T47D (cell line): Measurements from ENCODE around the gene BEGAIN.

Experiments
- DNase-seq, 2 experiments: peaks; one replicate each; pipeline versions ENCODE4 v3.0.0 to v3.0.0-alpha.2; 2011 to 2012; ENCODE audit warnings: low read depth in 1 of 2, low spot score in 1 of 2
- JUND ChIP-seq: IDR thresholded peaks from 2 replicates; pipeline ENCODE4 v1.6.1; 2012; ENCODE audit warnings: low read depth
- in situ Hi-C: cut with HindIII; loops from 2 replicates; pipeline ENCODE4 v1.10.0; 2016; ENCODE audit warnings: low sequenced_read_pairs, low pct_unique_long_range_greater_than_20kb

BEGAIN gene

DNA sequence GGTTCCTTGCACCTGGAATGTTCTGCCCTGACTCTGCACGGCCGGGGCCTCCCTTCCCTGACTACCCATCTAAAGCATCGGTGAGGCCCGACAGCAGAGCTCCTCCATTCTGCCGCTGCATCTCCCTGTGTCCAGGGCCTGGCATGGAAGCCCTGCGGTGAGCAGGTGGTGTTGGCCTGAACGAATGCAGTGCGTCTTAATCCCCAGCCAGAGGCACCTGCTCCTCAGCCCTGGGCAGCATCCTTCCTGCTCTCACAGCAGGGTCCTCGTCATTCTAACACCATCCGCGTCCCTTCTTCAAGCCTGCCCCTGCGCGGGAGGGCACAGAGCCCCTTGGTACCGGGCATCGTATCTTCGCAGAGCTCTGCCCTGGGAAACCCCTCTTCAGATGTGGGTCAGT, 15.4 kb downstream of the BEGAIN start:
- no peak for DNase-seq
- in situ Hi-C loops: no loop called here
- no peak for TF ChIP-seq JUND

GRCh38 chr14:100570726-100571454, 16.3 kb downstream of the BEGAIN start:
- TF ChIP-seq JUND: no peak
- in situ Hi-C loops: no loop called here
- DNase-seq: no peak

GRCh38 chr14:100569734-100570286, 17.4 kb downstream of the BEGAIN start:
- TF ChIP-seq JUND: no peak
- in situ Hi-C loops: no loop called here
- DNase-seq: no peak

GRCh38 chr14:100568998-100569733, 18.1 kb downstream of the BEGAIN start:
- in situ Hi-C loops: no loop called here
- TF ChIP-seq JUND: no peak
- no peak for DNase-seq

DNA sequence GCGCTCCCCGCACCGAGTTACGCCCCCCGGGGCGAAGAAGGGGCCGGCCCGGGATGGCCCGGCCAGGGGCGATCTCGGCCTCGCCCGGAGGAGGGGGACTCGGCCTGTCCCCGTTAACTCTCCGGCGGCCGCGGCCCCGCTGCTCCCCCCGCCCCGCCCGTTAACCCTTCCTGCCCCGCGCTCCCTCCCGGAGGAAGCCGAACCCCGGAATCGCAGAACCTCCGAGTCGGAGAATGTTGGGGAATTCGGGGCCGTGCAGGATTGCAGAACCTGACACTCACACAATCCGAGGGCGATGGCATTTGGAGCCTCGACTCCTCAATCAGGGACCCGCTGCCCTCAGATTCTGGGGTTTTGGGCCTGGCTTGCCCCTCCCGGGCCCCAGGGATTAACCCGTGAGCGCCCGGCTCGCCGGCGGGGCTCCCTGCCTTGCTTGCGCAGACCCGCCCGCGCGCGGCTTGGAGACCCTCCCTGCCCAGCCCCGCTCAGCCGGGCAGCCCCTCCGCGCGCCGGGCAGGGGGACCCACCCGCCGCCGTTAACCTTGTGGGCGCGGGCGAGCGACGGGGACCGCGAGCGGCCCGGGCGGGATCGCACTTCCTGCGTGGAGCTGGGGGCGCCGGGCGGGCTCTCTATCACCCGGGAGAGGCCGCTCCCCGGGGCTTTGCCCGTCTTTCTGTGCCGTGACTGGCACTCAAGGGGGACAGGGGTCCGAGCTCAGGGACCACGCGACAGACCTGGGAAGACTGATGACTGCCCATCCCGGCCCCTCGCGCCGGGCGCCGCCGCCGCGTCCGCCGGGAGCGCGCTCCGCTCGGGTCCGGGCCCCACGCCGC, 18.8 kb downstream of the BEGAIN start:
- TF ChIP-seq JUND: no peak

DNA sequence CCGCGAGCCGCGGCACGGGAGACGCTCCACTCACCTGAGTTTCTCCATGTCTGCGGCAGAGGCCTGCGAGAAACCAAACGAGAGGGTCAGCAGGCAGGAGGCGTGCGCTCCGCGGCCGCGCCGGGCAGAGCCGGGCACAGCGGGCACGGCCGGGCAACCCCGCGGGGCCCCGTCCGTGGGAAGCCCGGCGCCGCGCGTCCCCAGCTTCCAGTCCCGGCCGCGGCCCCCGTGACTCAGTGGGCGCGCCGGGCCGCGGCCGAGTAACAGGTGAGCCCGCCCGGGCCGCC, 19.4 kb downstream of the BEGAIN start:
- TF ChIP-seq JUND: no peak
- peak in 1 of 2 experiments; percentile 88 for DNase-seq
- in situ Hi-C loops: no loop called here

More for the DNA sequence above, 18.8 kb downstream of the BEGAIN start:
- peak in 1 of 2 experiments; percentile 66 for DNase-seq
- in situ Hi-C loops: no loop called here

DNA sequence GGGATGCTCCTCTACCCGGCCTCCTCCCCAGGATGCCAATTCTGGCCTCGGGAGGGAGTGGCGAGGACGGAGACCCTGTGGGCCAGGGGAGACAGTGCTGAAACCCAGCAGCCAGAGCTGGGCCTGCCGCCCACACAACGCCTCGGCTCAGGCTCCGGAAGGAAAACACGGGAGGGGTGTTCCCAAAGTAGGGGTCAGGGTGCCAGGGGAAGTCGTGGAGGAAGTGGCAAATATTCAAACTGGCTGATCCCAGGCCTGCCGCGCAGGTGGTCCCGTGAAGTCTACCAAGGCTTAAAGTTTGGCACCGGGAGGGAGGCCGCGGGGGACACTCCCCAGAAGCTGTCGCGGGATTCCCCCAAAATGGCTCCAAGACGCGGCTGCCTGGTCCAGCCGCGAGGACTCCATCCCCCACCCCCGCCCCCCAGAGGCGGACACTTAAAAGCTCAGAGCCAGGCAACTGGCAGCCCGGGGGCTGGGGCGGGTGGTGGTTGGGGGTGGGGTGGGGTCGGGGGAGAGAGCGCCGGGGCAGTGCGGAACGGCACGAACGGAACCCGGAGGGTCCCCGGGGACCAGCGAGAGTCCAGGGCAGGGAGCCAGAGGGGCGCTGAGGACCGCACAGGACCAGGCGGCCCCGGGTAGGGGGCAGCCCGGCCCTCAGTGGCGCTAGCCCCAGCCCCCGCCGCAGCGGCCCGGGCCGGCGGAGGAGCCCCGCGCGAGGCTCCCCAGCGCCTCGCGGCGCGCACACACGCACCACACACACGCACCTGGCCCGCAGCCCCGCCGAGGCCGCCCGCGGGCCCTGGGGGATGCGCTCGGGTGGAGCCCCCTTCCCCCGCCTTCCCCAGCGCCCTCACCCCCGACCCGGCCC, 20.0 kb downstream of the BEGAIN start:
- TF ChIP-seq JUND: no peak
- no peak for DNase-seq
- in situ Hi-C loops: no loop called here

DNA sequence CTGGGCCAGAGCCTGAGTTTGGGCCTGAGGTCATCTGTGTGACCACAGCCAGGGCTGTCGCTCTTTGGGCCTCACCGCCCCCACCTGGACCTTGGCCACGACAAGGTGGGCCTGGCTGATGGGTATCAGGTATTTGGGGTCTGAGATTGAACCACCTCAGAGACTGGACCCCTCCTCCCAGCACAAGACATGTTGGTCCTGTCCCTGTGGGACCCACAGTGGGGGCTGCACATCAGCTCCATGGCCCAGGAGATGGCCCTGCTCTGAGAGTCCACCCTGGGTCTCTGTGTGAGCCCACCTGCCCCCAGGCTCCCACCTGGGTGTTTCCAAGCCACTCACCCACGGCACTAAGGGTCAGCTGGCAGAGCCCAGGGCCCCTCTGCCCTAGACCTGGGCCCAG, 20.6 kb downstream of the BEGAIN start:
- in situ Hi-C loops: no loop called here
- TF ChIP-seq JUND: no peak
- no peak for DNase-seq

GRCh38 chr14:100566119-100566518, 21.1 kb downstream of the BEGAIN start:
- in situ Hi-C loops: no loop called here
- DNase-seq: peak in 1 of 2 experiments; percentile 38
- no peak for TF ChIP-seq JUND

DNA sequence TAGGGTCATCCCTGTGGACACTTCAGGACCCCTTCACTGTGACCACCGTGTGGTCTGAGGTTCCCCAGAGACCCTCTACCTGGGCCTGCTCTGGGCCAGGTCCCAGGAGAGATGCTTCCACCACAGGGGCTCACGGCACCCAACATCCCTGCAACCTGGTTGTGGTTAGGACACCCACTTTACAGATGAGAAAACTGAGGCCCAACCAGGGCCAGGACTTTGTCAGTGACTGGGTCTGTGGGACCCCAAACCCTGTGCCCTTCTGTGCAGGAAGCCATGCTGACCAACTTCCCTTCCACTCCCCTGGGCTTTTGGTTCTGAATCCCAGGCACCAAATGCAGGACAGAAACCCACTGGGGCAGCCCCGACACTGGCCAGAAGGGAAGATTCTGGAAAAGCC, 21.6 kb downstream of the BEGAIN start:
- TF ChIP-seq JUND: no peak
- in situ Hi-C loops: no loop called here

DNA sequence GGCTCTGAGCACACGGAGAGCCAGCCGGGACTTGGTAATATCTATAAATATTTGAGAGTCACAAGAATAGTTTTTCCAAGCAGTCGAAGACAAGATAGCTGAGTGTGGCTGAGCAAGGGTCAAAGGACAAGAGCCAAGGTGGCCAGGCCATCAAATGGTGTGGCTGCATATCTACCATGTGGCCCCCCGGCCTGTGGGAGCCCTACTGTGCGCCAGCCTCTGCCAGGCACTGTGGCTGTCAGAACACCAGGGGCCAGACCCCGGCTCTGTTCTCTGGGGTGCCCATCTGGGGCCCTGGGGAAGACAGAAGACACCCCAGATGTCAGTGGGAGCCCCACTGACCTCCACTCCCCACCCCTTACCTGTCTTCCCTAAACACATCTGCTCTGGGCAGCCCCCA, 22.7 kb downstream of the BEGAIN start:
- no peak for DNase-seq
- no peak for TF ChIP-seq JUND
- in situ Hi-C loops: no loop called here

More for the DNA sequence above, 21.6 kb downstream of the BEGAIN start:
- DNase-seq: no peak

- no peak for DNase-seq
- in situ Hi-C loops: no loop called here
Measured at GRCh38 chr14:100562751-100563150, 24.5 kb downstream of the BEGAIN start.

More at GRCh38 chr14:100562751-100563150, 24.5 kb downstream of the BEGAIN start:
- no peak for TF ChIP-seq JUND
